Stomach smooth muscle (tissue), 2 donors: ENCODE measurements around the gene KLF18.
"Not testable (repeated sequence)": the region's sequence is repeated elsewhere in the genome, so short reads cannot be mapped to it uniquely, and the experiment has no call there.

Experiments
- H3K27ac ChIP-seq: one replicate; pipeline ENCODE4 v1.7.0; 2013; ENCODE audit warnings: mild to moderate bottlenecking, low read length, inconsistent platforms
- H3K27me3 ChIP-seq, 2 donors: one replicate each; pipeline ENCODE4 v1.7.0; 2013; ENCODE audit warnings: low read length in 2 of 2; ENCODE audit not compliant: insufficient read depth in 2 of 2, control insufficient read depth in 1 of 2
- H3K36me3 ChIP-seq, 2 donors: one replicate each; pipeline ENCODE4 v1.7.0; 2013; ENCODE audit warnings: low read length in 2 of 2; ENCODE audit not compliant: control insufficient read depth in 2 of 2, insufficient read depth in 2 of 2
- H3K4me1 ChIP-seq: one replicate; pipeline ENCODE4 v1.7.0; 2013; ENCODE audit warnings: low read length; ENCODE audit not compliant: control insufficient read depth, insufficient read depth
- H3K4me3 ChIP-seq, 2 donors: one replicate each; pipeline ENCODE4 v1.7.0; 2013; ENCODE audit warnings: low read length in 2 of 2
- H3K9ac ChIP-seq, 2 donors: one replicate each; pipeline ENCODE4 v1.7.0; 2013; ENCODE audit warnings: low read length in 2 of 2, mild to moderate bottlenecking in 1 of 2
- H3K9me3 ChIP-seq, 2 donors: one replicate each; pipeline ENCODE4 v1.7.0; 2013; ENCODE audit warnings: low read length in 2 of 2; ENCODE audit not compliant: control insufficient read depth in 2 of 2
- donor health status: healthy.
- donor health status: Pancreatic carcinoma.

KLF18 gene

DNA sequence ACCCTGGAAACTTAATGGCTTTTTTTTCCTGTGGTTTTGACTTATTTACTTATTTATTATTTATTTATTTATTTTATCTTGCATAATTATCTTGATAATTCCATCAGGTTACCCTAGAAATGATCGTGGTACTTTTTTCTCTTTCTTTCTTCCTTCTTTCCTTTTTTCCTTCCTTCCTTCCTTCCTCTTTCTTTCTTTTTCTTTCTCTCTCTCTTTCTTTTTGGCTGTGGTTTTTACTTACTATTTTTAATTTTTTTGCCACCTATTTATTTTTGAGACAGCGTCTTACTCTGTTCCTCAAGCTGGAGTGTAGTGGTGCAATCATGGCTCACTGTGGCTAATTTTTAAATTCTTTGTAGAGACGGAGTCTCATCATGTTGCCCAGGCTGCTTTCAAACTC, 6.2 kb upstream of the KLF18 start:
- no peaks in the 10 kb centered on the region for H3K36me3 ChIP-seq

DNA sequence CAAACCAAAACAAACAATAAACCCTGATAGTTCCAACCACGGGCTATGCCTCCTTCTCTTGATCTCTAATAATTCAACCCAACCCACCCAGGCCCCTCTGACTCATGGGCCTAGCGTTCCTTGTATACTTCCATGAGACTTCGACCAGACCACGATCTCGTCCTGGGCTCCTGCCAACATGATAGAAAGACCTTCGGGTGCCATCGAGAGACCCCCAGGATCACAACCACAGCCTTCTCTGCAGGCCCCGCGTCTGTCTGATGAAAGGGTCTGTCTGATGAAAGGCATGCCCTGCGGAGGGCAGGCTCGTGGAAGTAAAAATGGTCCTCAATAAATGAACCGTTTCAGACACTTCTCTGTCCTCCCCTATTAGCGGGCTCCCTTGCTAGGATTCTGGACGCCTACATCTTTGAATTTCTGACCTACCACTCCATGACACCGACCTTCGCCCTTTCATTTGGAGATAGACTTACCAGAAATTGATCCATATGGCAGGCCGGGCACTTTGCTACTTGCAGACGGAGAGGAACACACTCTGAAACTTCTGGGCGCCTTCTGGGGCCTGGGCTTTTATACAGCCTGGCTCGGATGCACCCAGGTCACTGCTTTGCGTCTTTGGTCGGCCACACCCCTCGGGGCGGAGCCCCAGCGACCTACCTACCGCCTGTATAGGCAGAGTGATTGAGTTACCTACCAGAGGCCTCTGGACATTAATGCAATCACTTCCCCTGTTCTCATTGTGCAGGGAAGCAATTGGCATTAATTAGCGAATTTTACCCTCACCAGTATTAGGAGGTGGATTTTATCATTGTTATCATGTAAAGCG, 5.3 kb upstream of the KLF18 start:
- no peak overlapping the region for H3K27ac ChIP-seq
- H3K4me1 ChIP-seq: no peaks in the 10 kb centered on the region
- H3K9me3 ChIP-seq: peaks cover 3 to 12% of the 10 kb centered on the region in 2 donors
- H3K9ac ChIP-seq: no peak overlapping the region
- H3K27me3 ChIP-seq: peaks cover 0 to 4% of the 10 kb centered on the region in 2 donors
- H3K4me3 ChIP-seq: no peak overlapping the region
- no peaks in the 10 kb centered on the region for H3K36me3 ChIP-seq

More for the DNA sequence above, 6.2 kb upstream of the KLF18 start:
- Histone ChIP-seq H3K27ac (no peak overlapping the region), H3K4me3 (no peak overlapping the region), H3K4me1 (no peaks in the 10 kb centered on the region), H3K9ac (no peak overlapping the region), H3K27me3 (peaks cover 0 to 4% of the 10 kb centered on the region in 2 donors), H3K9me3 (peaks cover 3 to 12% of the 10 kb centered on the region in 2 donors)

DNA sequence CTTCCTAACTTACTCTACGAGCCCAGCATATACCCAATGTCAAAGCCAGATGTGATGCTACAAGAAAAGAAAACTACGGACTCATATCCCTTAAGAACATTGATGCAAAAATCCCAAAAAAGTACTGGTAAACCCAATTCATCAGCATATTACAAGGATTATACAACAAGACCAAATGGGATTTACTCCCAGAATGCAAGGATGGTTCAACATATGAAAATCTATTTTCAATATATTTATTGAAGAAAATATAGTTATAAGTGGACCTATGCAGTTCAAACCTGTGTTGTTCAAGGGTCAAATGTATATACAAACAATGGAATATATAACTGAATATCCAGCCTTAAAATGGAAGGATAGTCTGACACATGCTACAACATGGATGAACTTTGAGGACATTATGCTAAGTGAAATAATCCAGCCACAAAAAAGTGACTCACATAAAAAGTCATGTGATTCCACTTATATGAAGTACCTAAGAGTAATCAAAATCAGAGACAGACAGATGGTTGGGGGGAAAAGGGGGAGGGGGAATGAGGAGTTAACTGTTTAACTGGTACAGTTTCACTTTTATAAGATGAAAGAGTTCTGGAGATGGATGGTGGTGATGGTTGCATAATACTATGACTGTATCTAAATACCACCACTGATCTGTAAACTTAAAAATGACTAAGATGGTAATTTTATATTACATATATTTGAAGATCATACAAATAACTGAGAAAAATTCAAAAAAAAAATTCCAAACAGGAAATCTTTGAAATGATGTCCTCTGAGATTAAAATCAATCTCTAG, 3.7 kb upstream of the KLF18 start:
- no peak overlapping the region for H3K4me3 ChIP-seq
- H3K36me3 ChIP-seq: no peaks in the 10 kb centered on the region
- H3K27me3 ChIP-seq: peaks cover 0 to under 1% of the 10 kb centered on the region in 2 donors
- H3K27ac ChIP-seq: no peak overlapping the region
- no peaks in the 10 kb centered on the region for H3K4me1 ChIP-seq
- peaks cover 3 to 12% of the 10 kb centered on the region in 2 donors for H3K9me3 ChIP-seq
- no peak overlapping the region for H3K9ac ChIP-seq

DNA sequence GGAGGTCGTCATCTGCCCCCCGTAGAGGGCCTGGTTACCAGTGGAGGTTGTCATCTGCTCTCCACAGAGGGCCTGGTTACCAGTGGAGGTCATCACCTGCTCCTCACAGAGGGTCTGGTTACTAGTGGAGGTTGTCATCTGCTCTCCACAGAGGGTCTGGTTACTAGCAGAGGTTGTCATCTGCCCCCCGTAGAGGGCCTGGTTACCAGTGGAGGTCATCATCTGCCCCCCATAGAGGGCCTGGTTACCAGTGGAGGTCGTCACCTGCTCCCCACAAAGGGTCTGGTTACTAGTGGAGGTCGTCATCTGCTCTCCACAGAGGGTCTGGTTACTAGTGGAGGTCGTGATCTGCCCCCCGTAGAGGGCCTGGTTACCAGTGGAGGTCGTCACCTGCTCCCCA, 1.9 kb downstream of the KLF18 start:
- H3K27ac ChIP-seq, H3K36me3 ChIP-seq, H3K4me3 ChIP-seq, H3K4me1 ChIP-seq, H3K27me3 ChIP-seq, H3K9ac ChIP-seq: not testable (repeated sequence)
- peaks cover 3 to 12% of the 10 kb centered on the region in 2 donors for H3K9me3 ChIP-seq

DNA sequence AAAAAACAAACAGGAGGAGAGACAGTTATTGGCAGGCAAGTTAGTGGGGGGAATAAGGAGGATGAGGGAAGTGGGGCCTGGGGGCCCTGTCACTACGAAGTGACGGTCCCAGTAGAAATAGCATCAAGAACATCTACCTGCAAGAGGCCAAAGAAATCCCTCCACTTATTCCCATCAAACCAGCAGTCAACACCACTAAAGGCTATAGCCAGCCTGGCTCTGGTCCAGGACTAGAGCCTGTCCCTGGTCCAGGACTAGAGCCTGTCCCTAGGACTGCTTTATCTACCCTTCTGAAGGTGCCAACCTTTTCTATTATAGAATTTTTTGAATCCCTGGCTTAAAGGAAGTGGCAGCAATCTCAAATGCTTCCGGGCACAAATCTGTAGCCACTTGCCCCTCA, 3.2 kb downstream of the KLF18 start:
- Histone ChIP-seq H3K9me3 (peaks cover 0 to 3% of the 10 kb centered on the region in 2 donors), H3K4me3 (no peak overlapping the region), H3K9ac (no peak overlapping the region), H3K27ac (no peak overlapping the region), H3K4me1 (no peaks in the 10 kb centered on the region), H3K27me3 (peaks cover 0 to 2% of the 10 kb centered on the region in 2 donors), H3K36me3 (no peaks in the 10 kb centered on the region)

DNA sequence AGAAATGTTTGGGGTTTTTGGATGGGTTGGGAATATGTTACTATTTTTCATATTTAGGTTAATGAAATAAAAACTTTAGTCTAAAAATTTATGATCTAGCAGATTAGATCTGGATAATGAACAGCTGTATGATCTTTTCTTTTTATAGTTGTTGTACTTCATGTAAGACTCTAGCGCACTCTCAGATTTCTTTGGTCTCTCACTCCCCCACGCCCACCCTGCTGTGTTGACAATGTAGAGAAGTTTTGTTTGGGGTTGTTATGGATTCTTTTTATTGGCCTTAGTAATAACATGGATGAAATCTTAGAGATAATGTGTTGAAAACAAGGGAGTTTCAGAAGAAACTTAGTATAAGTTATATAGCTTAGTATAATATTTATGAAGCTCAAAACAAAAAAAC, 5.5 kb downstream of the KLF18 start:
- Histone ChIP-seq H3K27me3 (peaks cover 0 to 2% of the 10 kb centered on the region in 2 donors), H3K4me3 (no peak overlapping the region), H3K9me3 (no peaks in the 10 kb centered on the region), H3K27ac (no peak overlapping the region), H3K36me3 (no peaks in the 10 kb centered on the region), H3K9ac (no peak overlapping the region), H3K4me1 (no peaks in the 10 kb centered on the region)

DNA sequence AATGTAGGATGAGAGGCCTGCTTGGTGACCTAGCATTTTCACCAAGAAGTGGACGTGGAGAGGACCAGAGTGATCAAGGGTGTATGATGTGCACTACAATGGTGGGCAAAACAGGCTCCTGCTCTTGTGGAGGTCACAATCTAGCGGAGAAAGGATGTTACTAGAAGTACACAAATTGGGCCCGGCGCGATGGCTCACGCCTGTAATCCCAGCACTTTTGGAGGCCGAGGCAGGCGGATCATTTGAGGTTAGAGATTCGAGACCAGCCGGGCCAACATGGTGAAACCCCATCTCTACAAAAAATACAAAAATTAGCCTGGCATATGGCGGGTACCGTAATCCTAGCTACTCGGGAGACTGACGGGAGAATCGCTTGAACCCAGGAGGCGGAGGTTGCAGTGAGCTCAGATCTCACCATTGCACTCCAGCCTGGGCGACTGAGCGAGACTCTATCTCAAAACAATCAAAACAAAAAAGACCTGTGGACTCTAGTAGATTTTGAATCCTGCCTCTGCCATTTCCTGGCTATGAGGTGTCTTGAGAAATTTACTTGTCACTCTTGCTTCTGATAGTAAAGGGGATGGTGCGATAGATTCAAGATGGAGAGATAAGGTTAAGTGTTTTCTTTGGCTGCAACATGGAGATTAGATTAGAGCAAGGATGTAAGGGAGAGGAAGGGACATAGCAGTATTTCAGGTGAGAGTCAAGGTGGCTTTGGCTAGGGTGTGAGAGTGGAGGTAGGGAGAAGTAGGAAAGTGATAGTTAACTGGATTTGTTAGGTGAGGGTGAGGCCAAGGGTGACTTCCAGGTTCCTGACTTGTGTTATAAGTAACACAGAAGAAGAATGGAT, 7.1 kb downstream of the KLF18 start:
- Histone ChIP-seq H3K4me3 (no peak overlapping the region), H3K36me3 (no peaks in the 10 kb centered on the region), H3K9ac (no peak overlapping the region)

DNA sequence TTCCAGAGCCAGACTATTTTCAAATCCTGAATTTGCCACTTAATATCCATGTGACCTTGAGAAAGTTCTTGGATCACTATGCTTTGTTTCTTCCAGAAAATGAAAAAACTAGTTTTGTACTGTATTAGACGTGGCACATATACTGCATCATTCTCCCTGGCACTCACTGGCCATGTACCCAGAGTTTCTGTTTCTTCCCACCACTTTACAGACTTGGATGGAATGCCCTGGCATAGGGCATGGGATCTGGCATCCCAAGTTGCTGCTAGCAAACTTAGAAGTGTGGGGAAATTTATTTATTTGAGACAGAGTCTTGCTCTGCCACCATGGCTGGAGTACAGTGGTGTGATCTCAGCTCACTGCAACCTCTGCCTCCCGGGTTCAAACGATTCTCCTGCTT, 10.0 kb downstream of the KLF18 start:
- H3K9ac ChIP-seq: no peak overlapping the region
- no peak overlapping the region for H3K4me3 ChIP-seq
- no peaks in the 10 kb centered on the region for H3K4me1 ChIP-seq
- H3K36me3 ChIP-seq: no peaks in the 10 kb centered on the region
- no peaks in the 10 kb centered on the region for H3K27me3 ChIP-seq
- H3K27ac ChIP-seq: no peak overlapping the region
- H3K9me3 ChIP-seq: no peaks in the 10 kb centered on the region

More for the DNA sequence above, 7.1 kb downstream of the KLF18 start:
- no peaks in the 10 kb centered on the region for H3K9me3 ChIP-seq
- no peak overlapping the region for H3K27ac ChIP-seq
- no peaks in the 10 kb centered on the region for H3K27me3 ChIP-seq
- H3K4me1 ChIP-seq: no peaks in the 10 kb centered on the region

DNA sequence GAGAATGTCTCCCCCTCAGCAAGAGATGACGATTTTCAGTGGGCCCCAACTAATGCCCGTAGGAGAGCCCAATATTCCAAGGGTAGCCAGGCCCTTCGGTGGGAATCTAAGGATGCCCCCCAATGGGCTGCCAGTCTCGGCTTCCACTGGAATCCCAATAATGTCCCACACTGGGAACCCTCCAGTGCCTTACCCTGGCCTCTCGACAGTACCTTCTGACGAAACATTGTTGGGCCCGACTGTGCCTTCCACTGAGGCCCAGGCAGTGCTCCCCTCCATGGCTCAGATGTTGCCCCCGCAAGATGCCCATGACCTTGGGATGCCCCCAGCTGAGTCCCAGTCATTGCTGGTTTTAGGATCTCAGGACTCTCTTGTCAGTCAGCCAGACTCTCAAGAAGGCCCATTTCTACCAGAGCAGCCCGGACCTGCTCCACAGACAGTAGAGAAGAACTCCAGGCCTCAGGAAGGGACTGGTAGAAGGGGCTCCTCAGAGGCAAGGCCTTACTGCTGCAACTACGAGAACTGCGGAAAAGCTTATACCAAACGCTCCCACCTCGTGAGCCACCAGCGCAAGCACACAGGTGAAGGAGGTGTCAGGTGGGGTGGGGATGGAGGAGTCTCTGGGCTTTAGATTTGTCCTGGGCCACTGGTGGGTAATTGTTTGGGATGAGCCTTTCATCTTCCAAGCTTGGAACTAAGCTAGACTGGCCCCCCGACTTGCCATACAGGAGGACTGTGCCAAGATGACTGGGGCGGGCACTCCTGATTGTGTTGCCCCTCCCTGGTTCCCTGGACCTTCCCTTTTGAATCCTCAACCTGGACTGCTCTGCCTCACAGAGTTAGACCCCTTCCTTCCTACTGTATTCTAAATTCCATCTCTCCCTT, 11.6 kb downstream of the KLF18 start:
- Histone ChIP-seq H3K27me3 (no peaks in the 10 kb centered on the region), H3K27ac (no peak overlapping the region), H3K4me3 (no peak overlapping the region), H3K9ac (no peak overlapping the region), H3K36me3 (no peaks in the 10 kb centered on the region), H3K9me3 (no peaks in the 10 kb centered on the region), H3K4me1 (no peaks in the 10 kb centered on the region)
